NCI-H2196 treated with DMSO at 0.1 percent for 48 hours (cell line): ENCODE results near the gene ZNF362.

Experiments used
- DNase-seq: peaks from one replicate; lab custom pipeline; 2025; ENCODE audit not compliant: unreplicated experiment; lab: John Stamatoyannopoulos, UW

ZNF362 gene

DNA sequence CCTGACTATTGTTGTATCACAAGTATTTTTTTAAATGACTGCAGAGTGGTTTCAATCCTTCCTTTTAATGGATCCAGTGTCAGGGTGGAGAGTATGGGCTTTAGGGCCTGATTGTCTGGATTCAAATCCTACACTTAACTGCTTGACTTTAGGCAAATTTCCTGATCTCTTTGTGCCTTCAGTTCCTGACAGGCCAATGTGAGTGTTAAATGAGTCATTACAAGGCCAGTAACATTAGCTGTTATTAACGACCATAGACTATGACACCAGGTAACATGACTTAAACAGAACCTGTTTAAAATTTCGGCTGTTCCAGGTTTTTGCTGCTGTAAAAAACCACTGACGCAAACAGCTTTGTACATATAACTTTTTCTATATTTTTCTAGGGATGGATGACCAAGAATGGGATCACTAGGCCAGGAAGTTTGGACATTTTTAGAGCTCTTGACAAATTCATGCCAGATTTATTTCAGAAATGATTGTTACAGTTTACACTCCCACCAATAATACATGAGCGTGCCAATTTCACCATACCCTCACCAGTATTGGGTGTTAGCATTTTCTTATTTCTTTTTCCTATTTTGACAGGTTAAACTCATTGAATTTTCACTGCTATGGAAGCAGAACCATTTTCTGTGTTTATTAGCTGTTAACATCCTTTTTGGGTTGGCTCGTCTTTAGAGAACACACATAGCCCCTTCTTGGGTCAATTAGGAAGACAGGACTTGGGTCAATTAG lies 11.3 kb downstream of the ZNF362 start:
- no peak for DNase-seq

DNA sequence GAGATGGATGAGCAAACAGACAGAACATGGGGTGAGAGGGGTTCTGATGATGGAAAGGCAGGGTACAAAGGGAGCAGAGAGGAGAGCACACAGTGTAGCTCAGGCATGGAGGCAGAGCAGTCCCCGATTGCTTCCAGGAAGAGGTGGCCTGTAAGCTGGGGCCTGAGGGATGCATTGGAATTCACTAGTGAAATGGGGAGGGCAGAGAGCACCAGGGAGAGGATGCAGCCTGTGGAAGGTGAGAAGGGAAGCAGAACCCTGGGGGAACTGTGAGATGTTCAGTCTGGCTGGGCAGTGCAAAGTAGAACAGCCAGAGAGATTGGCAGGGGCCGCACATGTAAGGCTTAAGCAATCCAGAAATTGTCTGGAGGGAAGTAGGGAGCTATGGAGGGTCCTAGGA lies 12.2 kb downstream of the ZNF362 start:
- DNase-seq = no peak

DNA sequence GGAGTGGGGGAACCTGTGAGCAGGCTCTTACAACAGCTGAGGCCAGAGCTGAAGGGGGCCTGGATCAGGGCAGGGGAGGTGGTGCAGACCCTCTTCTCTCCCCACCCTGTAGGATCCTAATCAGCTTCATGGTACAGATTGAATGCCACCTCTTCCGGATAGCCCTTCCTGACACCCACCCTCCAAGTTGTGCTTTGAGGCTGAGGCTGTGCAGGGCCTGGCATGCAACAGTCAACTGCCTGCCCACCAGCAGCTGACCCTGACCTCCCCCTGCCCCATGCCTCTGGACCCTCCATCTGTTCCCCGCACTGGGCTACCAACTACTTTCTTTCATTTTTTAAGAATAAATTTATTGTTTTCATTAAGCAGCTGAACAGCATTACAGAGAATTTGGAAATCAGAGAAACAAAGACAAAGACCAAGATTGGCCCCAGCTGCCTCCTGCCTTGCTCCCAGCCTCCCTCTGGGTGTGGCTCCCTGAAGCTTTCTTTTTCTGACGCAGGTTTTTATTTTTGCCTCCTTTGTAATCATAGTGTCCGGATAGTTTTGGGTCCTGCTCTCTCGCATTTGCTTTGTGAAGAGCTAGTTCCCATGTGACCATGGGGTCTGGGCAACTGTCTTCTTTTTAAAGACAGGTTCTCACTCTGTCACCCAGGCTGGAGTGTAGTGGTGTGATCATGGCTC lies 12.8 kb downstream of the ZNF362 start:
- no peak for DNase-seq

DNA sequence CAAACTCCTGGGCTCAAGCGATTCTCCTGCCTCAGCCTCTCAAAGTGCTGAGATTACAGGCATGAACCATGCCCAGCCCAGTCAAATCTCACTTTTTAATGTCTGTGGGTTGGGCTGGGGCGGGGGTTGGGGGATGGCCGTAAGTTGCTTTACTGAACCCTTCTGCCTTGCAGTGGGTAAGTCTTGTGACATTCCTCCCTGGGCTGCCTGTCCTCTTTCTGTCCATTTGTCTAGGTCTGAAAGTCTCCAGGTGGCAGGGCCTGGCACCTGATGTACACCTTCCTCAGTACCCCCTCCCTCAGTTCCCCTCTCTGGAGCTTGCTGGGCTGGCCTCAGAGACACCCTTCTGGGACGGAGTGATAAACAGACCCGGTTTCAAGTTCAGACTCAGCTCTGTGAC lies 13.3 kb downstream of the ZNF362 start:
- DNase-seq = no peak

DNA sequence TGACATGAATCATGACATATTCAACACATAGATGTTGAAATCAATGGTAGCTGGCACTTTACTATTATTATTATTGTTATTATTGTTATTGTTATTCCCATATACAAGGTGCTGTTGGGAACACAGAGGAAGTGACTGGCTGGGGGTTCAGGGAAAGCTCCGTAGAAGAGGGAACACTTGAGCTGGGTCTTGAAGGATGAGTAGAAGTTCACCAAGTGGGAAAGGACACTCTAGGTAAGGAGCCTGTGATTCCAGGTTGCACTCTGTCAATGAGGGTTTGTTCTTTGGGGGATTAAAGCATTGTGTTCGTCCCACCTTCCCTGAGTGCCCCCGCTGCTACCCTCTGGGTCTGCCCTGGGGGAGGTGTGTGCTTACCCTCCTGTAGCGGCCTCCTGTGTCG lies 14.1 kb downstream of the ZNF362 start:
- no peak for DNase-seq

DNA sequence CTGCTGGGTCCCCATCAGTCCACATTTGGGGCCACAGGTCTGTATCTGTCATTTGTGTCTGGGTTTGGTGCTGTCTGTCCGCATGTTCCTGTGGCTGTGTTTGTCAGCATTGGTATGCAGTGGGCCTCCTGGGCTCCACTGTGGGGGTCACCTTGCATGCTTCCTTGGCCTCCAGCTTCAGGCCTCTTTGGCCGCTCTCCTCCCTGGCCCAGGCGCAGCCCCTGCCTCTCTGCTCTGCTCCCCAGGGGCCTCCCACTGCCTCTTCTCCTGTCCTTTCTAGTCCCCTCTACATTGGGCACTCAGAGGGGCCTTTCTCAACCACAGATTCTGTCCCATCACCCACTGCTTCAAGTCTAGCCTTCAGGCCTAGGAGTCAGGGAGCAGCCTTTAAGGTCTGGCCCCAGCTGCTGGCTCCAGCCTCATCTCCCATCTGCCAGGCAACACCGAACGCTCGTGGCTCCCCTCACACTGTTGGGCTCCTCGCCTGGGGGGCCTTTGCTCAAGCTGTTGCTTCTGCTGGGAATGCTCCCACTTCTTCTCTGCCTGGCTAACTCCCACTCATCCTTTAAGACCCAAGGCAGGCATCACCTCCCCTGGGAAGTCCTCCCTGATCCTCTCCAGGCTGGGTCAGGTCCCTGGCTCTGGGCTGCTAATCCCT lies 14.6 kb downstream of the ZNF362 start:
- DNase-seq = no peak

DNA sequence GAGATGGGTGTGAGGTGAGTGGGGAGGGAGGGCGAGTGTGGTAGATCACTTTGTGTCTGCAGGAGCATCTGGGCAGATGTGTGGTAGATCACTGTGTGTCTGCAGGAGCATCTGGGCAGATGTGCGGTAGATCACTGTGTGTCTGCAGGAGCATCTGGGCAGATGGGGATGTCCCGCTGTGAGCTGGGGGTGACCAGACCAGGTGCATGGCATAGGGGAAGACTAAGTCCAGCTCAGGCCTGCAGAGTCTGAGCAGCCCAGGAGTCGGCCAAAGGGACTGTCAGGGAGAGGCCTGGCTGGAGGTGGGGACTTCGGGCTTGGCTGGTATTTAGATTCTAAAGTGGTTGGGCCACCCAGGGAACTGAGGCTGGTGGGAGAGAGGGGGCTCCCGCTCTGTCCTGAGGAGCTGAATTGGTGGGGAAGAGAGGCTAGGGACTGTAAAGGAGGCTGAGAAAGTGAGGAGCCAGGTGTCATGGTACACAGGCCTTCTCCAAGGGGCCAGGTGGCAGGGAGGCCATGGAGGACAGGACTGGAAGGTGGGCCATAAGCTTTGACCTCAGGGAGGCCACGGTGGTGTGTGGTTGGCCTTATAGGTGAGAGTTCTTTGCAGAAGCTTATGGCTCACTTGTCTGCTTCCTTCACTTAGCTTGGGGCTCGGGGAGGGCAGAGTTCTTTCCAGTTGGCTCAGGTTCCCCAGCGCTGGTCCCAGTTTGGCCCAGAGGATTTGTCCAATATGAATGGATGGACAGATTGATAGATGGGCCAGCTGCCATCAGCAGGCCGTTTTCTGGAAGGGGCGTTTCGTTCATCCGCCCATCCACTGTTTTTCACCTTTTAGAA lies 15.6 kb downstream of the ZNF362 start:
- no peak for DNase-seq

DNA sequence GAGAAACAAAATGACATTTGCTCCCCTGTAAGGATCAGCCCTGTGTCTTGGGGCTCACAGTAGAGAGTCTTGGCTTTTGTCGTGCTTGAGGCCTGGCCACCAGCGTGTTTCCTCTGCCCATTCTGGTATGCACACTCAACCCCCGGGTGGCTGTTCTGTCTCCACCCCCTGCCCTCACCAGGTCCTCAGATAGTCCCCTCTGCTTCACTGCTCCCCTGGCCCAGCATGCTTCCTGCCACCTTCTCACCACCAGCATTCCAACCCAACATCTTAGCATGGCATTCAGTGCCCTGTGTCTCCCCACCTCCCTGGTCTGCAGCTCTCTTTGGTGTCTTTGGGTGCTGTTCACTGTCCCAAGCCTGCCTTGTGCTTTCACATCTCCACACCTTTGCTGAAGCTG lies 16.2 kb downstream of the ZNF362 start:
- no peak for DNase-seq

DNA sequence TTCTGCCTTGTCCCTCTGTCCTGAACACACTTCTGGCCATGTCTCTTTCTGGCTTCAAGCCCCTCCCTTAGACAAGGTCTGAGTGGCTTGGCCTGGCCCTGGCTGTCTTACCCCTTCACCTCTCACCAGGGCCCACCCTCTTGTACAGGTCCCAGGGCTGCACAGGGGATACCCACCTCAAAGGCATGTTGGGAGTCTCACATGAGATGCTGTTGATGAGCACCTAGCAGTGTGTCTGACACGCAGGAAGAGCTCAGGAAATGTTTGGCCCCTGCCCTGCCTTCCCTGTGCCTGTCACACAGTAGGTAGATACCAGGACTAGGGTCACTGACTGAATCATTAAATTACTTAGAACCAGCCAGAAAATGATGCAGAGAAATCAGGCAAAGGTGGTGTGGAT lies 16.6 kb downstream of the ZNF362 start:
- DNase-seq = no peak

DNA sequence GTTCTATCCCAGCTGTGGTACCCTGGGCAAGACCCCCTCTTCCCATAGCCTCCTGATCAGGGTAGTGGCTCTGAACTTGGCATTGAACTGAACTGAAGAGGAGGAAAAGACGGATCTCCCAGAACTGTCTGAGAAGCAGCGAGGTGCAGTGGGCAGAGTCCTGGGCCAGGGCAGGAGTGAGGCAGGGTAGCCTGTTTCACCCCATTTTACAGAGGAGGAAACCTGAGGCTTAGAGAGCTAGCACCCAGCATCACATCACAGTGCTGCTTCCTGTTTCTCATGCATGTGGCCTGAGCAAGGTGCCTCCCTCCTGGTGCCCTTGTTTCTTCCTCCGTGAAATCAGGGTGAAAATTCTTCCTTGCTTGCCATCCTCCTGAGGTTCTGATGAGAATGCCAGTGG lies 17.1 kb downstream of the ZNF362 start:
- DNase-seq = no peak

DNA sequence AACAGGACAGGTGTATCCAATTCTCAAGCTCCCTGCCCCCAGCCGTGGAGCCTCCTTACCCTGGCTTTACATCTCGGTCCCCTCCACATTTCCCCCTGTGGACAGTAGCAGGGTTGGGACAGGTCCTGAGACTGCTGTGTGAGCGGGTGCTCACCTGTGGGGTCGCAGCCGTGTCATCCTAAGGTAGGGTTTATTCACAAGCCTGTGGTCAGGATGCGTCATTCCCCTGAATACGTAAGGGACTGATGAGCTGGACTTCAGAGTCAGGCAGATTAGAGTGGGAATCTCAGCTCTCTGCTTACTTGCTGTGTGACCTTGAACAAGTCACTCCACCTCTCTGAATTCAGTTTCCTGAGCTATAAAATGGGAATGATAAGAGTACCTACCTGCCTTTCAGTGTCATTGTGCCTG lies 17.7 kb downstream of the ZNF362 start:
- DNase-seq = no peak

DNA sequence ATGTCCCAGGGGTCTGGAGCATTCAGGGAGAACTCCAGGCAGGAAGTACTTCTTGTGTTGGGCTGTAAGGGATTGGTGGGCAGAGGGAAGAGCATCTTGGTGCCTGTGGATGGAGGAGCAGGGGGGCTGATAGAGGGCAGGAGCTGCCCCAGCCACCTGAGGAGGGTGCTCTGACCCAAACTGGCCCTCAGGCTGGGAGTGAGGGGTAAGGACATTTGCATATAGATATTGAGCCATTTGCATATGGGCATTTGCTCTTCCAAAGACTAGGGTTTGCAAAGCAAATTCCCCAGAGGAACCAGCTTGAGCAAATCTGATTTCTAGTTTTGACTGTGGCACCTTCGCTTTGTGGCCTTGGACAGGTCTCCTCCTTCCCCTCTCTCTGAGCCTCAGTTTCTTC lies 18.2 kb downstream of the ZNF362 start:
- no peak for DNase-seq

DNA sequence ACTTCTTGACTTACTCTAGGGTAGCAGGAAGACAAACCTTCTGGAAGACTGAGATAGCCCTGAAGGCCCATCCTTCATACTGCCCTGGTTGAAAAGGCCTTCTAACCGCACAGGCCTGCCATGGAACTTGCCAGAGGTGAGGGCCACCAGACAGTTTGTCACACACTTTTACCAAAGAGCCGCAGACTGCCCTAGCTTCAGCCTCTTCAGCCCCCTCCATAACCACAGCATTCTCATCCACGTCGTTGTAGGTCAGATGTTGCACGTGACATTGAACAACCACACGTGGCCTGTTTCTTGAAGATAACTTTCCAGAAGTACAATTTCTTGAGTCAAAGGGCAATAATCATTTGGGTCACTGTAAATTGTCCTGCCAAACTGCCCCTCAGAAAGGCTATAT lies 18.9 kb downstream of the ZNF362 start:
- no peak for DNase-seq

DNA sequence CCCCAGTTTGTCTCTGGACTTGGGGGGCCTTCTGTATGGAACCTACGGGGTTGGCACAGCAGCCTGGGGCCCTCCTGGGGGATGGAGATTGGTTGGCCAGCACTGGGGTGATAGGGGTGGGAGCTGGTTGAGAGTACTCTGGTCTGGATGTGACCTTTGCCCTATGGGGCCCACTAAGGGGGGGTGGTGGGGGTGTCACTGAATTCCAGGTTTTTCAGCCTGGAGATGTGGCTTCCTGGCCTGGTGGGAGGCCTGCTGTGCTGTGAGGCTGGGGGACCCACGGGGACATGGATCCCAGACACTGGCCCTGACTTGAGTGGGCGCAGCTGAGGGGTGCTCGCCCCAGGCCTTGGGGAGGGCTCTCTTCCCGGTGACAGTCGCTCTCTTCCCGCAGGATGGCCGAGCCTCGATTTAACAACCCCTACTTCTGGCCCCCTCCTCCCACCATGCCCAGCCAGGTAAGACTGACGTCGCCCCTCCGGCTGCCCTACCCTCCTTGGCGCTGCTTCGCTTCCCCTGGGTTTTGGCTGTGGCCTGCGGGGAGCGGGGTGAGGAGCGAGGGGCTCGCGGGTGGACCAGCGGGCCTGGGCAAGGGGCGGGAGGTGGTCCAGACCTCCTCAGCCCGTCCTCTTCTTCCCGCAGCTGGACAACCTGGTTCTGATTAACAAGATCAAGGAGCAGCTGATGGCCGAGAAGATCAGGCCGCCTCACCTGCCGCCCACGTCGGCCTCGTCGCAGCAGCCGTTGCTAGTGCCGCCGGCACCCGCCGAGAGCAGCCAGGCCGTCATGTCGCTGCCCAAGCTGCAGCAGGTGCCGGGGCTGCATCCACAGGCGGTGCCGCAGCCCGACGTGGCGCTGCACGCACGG lies 19.6 kb downstream of the ZNF362 start:
- no peak for DNase-seq

DNA sequence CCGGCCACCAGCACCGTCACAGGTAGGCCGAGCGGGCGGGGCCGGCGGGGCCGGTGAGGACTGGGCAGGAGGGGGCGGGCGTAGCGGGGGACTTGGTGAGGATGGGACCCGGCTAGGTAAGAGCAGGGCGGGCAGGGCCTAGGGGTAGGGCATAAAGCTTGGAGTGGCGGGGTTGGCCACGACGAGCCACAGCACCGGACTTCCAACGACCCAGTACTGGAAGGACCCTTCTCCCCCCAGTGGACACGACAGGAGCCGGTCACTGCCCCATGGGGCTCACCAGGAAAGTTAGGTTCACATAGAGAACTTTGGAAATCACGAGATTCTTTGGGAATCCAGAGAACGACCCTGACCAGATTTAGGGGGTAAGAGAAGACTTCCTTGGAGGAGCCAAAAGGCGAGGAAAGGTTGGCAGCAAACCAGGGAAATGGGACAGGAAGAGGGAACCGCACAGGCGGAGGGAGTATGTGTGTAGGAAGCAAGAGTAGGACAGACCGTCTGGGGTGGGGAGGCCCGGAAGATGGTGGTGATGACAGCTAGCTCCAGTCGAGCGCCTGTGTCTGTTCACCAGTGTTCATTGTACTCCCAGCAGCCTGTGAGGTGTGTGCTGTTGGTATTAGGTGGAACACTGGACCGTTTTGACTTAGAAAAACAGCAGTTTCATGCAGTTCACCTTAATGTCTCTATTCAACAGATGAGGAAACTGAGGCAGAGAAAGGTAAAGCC lies 20.4 kb downstream of the ZNF362 start:
- DNase-seq = no peak

DNA sequence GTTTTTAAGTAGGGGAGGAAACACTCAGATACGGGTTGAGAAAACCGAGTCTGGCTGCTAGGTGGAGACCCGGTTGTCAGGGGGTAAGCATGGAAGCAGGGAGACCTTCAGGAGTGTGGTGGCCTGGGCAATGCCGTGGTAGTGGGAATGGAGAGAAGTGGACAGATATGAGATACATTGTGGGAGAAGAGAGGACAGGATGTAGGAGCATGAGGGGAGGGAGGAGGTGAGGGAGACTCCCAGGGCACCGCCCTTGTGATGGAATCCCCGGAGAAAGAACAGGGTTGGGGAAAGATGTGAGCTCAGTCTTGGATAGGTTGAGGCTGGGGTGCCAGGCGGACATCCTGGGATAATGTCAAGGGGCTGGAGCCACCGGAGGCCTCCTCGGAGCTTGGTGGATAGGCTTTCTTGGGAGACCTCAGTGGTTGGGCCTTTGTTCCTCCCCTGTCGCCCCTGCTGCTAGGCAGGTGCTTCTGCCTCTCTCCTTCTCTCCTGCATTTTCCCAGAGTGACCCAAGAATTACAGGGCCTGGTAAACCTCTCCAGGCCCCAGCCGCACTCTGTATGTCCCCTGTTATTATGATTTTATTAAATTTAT lies 21.3 kb downstream of the ZNF362 start:
- DNase-seq = no peak

DNA sequence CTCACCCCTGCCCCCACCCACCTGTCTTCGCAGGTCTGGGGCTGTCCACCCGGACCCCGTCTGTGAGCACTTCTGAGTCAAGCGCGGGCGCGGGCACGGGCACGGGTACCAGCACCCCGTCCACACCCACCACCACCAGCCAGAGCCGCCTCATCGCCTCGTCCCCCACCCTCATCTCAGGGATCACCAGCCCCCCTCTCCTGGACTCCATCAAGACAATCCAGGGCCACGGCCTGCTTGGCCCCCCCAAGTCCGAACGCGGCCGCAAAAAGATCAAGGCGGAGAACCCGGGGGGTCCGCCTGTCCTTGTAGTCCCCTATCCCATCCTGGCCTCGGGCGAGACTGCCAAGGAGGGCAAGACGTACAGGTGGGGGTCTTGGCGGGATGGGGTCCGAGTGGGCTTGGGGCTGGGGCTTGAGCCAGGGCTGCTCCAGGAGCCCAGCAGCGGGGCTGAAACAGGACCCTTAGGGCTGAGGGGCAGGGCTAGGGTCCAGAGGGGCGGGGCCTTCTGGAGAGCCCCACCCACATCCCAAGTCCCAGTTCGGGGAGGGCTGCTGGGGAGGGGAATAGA lies 23.9 kb downstream of the ZNF362 start:
- no peak for DNase-seq

DNA sequence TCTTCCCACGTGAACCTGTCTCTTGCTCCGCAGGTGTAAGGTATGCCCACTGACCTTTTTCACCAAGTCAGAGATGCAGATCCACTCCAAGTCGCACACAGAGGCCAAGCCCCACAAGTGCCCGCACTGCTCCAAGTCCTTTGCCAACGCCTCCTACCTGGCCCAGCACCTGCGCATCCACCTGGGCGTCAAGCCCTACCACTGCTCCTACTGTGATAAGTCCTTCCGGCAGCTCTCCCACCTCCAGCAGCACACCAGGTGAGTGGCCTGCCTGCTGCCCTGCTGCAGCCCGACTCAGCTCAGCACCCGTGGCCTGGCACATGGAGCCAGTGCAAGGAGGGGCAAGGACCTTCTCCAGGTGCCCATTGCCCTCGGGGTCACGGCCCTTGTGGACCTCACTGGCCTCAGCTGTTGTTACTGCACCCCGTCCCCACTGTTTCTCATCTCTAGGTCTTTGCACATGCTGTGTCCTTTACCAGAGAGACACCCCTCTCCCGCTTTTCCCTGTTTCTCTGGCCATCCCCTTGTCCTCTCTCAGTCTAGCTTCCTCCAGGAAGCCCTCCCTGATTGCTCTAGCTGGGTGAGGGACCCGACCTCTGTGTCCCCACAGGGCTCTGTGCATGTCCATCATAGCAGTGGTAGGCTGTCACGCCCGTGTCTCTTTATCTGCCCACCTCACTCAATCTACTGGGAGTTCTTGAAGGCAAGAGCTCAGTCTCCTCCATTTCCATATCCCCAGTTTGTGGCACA lies 25.4 kb downstream of the ZNF362 start:
- DNase-seq = no peak
